ENCODE results near the gene C2orf42.
"Not testable (repeated sequence)": the region's sequence is repeated elsewhere in the genome, so short reads cannot be mapped to it uniquely, and the experiment has no call there.

C2orf42 gene
- 9.4 to 24.1 (median 16.5) reads per million in 4 donors for total RNA-seq

GRCh38 chr2:70190418-70191243 is at the start of gene C2orf42:
TSS of gene C2orf42 (minus strand) at chr2:70191019. CDS start at chr2:70181985, 9,034 bp downstream.
- peak; percentile 83 to 97 (median 91) for DNase-seq

DNA sequence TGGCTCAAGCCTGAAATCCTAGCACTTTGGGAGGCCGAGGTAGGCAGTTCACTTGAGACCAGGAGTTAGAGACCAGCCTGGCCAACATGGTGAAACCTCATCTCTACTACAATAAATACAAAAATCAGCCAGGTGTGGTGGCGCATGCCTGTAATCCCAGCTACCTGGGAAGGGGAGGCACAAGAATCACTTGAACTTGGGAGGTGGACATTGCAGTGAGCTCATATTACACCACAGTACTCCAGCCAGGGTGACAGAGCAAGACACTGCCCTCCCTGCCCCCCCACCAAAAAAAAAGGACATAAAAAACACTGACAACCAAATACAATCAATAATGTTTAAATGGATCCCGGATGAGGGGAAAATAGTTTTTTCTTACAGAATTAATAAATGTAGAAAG is 49.8 kb upstream of the C2orf42 start:
- no peak for DNase-seq

- no peak for DNase-seq
Observed at GRCh38 chr2:70233926-70234325, 43.1 kb upstream of the C2orf42 start.

DNA sequence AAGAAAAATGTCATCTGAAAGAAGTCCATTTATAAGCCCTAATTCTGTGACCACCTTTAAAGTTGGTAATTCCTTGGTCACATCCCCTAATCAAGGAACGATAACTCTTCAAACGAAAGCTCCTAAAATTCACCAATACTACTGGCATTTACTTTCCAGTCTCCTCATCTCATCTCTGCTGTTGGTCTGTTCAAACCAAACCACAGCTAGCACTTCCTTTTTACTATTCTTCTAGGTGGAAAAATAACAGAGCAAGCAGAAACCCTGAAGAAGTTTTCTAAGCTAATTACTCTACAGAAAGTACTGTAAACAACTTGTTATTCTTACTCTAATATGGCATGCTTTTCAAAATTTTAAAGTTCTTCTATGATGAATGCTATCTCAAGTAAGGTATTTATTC is 36.0 kb upstream of the C2orf42 start:
- no peak for DNase-seq

DNA sequence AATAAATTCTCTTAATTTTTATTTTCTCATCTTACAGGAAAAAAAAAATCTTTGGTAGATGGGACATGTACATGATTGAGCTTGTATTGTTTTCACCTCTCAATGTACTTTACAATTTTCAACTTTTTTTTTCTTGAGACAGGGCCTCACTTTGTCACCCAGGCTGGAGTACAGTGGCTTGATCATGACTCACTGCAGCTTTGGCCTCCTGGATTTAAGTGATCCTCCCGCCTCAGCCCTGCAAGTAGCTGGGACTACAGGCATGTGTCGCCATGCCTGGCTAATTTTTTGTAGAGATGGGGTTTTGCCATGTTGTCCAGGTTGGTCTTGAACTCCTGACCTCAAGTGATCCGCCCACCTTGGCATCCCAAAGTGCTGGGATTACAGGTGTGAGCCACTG is 32.5 kb upstream of the C2orf42 start:
- not testable (repeated sequence) for DNase-seq

DNA sequence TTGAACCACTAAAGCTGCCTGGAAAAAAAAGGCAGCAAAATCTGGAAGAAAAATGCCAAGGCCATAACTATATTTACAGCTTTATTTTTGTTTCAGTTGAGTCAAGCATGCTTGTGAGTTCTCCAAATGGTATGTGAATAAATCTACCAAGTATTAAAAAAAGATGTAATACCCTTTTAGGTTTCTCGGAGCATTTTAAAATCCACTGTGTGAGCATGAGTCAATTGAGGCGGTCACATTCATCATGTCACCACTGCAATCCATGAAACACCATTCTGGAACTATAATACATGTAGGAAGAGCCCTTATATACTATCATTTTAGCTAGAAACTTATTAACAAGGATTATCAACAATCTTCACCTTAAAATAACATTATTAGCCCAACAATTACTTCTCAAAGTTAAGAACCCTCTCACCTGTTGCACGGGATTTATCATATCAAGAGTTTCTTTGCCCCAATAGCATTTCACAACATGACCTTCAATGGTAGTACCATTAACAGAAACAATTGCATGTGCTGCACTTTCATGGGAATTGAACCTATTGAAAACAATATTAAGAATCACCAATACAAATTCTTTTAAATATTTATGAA is 24.2 kb upstream of the C2orf42 start:
- DNase-seq = no peak

- no peak for DNase-seq
Observed at GRCh38 chr2:70214365-70214764, 23.5 kb upstream of the C2orf42 start.

- DNase-seq = no peak
Observed at GRCh38 chr2:70212298-70212932, 21.6 kb upstream of the C2orf42 start.

DNA sequence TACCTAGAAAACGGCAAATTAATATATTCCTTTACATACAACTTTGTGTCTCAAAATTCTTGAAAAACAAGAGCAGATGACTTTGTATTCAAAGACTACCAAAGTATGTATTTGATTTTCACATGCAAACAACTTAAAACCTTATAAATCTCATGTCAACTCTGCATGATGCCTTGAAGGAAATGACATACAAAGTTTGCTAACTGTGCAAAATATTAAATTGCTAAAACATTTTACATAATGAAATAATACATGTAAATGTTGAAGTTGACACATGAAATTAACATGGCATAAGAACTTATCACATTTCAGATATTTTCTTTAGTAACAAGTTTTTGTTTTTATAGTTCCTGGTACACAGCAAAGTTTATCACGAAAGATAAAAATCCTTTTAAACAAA is 20.8 kb upstream of the C2orf42 start:
- DNase-seq = no peak

DNA sequence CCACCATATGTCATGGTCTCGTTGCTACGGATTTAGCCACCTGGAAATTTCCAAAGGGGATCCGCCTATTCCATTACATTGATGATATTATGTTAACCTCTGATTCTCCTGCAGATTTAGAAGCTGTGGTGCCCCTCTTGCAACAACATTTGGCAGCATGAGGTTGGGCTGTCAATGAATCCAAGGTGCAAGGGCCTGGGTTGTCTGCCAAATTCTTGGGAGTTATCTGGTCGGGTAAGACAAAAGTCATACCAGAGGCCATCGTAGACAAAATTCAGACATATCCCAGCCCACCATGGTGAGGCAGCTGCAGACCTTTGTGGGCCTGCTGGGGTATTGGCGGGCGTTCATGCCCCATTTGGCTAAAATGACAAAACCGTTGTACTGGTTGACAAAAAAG is 13.6 kb upstream of the C2orf42 start:
- no peak for DNase-seq

GRCh38 chr2:70203086-70203485 is 12.3 kb upstream of the C2orf42 start:
- DNase-seq = no peak

DNA sequence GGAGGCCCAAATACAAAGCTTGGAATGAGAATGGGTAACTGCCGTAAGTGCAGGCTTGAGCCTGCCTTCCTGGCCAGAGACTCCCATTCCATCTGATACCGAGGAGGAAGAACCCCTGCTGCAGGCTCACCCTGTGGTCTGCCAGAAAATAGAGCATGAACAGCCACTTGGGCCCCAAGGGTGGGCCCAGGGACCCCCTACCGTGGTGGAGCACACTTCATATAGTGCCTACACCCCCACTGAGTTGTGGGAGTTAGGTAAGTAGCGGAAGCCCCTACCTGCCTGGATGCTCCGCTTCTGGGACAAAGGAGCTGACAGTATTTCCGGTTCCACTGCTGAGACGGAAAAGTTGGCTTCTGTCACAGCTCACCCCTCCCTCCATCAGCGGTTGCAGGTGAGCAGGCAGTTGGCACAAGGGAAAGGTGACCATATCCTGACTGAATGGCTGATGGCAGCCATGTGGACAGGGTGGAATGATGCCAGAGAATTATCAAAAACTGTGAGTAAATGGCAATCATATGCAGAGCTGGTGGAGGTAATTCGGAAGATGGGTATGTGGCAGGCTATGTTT is 11.5 kb upstream of the C2orf42 start:
- no peak for DNase-seq

- DNase-seq = no peak
Observed at GRCh38 chr2:70201831-70202230, 11.0 kb upstream of the C2orf42 start.

- no peak for DNase-seq
Observed at GRCh38 chr2:70201225-70201768, 10.5 kb upstream of the C2orf42 start.

DNA sequence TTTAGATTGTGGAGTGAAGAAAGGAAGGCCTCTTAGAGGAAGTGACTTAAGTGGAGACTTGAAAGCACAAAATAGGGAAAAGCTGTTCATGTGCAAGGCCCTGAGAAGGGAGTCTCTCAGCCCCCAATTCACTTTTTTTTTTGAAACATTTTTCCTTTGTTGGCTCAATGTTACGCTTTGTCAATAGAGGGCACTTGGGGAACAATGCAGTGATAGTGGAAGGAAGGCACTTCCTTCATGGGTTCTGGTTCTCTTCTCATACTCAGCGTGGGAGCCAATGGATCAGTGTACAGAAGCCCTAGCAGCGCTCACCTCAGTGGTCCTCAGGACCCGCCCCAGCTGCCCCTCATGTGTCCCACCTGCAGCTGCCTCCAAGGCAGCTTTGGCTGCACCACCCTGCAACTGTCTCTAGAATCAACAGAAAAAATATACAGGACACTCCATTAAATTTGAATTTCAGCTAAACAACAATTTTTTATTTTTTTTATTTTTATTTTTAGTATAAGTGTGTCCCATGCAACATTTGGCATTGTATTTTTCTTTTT is 8.6 kb upstream of the C2orf42 start:
- DNase-seq = no peak

DNA sequence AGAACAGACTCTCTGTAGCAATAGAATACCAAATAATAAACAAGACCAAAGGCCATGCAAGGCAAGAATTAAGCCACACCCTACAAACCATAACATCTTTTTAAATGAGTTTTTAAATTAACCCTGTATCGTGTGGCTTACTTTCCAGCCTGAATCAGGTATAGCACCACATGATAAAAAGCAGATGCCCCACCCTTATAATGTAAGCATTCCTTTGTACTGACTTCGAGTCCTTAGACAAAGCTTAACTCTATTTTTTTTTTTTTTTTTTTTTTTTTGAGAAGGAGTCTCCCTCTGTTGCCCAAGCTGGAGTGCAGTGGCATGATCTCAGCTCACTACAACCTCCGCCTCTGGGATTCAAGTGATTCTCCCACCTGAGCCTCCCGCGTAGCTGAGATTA is 1.7 kb upstream of the C2orf42 start:
- DNase-seq = no peak

GRCh38 chr2:70191244-70191735 is 471 bp upstream of the C2orf42 start:
- no peak for DNase-seq

DNA sequence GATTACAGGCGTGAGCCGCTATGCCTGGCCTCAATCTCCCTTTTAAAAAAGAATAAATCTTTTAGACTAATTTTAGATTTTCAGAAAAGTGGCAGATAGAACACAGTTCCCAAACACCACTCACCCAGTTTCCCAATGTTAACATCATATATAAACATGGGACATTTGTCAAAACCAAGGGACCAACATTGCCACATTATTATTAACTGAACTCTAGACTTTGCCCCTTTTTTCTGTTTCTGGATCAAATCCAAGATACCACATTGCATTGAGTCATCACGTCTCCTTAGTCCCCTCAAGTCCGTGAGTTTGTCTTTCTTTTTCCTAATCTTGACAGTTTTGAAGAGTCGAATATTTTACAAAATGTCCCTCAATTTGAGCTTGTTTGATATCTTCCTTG is 2.4 kb downstream of the C2orf42 start:
- DNase-seq = no peak

DNA sequence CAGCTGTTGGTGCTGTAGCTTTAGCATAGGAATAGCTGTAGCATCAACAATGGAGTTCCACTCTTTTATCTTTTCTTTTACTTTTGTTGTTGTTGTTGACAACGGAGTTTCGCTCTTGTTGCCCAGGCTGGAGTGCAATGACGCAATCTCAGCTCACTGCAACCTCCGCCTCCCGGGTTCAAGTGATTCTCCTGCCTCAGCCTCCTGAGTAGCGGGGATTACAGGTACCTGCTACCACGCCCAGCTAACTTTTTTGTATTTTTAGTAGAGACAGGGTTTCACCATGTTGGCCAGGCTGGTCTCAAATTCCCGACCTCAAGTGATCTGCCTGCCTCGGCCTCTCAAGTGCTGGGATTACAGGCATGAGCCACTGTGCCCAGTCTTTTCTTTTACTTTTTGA is 3.6 kb downstream of the C2orf42 start:
- not testable (repeated sequence) for DNase-seq

DNA sequence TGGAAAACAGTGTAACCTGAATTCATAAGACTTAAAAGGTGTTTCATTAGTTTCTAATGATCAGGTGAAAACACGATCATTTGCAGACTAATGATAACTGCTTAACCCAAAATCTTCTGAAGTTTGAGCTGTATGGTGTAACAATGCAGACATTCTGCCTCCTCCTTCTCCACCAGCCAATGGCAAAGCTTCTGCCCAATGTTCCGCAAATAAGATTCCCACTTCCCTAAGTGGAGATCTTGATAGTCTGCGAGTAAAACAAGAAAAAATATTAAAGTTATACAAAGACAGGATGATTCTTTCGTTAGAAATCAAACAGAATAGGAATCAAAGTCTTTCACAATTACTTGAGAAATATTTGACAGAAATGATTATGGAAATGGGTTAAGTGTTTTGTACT is 8.1 kb downstream of the C2orf42 start:
- no peak for DNase-seq

DNA sequence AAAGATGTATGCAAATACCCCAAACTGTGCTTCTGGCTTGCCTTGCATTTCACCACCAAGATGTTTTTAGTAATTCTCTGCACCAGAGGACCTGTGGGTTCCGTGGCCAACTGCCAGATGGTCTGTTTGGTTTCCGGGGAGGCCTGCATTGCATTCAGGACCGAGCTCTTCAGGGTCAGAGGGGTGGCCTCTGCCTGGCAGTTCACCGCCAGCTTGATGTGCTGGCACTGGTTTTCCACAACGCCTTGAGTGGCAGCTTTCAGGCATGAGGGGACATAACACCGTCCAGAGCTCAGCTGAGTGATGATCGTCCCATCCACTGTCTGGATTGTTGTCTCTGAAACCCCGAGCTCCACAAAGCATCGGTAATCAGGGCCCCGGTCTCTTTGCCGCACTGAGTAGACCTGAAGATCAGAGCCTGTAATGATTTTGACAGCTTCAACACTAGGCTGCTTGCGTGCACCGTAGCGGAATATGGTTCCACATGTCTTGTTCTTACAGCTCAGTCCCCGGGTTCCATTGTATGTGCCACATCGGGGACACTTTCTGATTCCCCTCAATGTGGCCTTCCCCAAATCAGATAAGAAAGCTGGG is 9.4 kb downstream of the C2orf42 start:
- DNase-seq = no peak

DNA sequence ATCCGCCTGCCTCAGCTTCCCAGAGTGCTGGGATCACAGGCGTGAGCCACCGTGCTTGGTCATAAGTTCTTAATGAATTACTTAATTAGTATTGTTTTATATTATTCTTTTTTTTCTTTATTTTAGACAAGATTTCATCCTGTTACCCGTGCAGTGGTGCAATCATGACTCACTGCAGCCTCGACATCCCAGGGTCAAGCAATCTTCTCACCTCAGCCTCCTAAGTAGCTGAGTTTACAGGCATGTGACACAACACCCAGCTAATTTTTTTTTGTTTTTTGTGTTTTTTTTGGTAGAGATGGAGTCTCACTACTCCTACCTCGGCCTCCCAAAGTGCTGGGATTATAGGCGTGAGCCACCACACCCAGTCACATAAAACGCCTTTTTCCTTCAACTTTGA is 17.3 kb downstream of the C2orf42 start:
- DNase-seq = no peak
